ENCODE measurements around the gene ZNF490.
"Not testable (repeated sequence)": the region's sequence is repeated elsewhere in the genome, so short reads cannot be mapped to it uniquely, and the experiment has no call there.

Gene ZNF490

GRCh38 chr19:12610540-12611360, at the start of gene ZNF490, which contains the start of gene ZNF791:
Gene ZNF490 (minus strand): TSS chr19:12610813. CDS start chr19:12610680, 133 bp downstream.
Gene ZNF791 (plus strand): TSS chr19:12610920. CDS start chr19:12611080, 160 bp downstream.
- in situ Hi-C loops (cut with MboI; ENCODE audit: low sequenced_read_pairs), result no loop called here

DNA sequence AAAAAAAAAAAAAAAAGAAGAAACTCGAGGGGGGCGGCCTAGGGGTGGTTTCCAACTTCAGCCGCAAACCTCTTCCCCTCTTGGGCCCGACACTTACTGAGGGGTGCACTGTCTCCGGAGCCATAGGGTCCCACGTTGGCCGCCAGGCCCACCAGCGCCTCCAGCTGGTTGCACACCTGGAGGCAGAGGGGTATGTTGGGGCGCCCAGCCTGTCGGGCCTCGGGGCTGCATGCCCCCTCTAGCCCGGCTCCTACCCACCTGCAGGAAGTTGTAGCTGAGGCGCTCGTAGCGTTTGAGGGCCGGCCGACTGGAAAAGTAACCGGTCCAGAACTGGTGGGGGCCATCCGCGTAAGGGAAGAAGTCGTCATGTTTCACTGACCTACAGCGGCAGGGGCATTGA, 47.4 kb upstream of the ZNF490 start:
- in situ Hi-C loops (cut with MboI; ENCODE audit: low sequenced_read_pairs), result no loop called here

DNA sequence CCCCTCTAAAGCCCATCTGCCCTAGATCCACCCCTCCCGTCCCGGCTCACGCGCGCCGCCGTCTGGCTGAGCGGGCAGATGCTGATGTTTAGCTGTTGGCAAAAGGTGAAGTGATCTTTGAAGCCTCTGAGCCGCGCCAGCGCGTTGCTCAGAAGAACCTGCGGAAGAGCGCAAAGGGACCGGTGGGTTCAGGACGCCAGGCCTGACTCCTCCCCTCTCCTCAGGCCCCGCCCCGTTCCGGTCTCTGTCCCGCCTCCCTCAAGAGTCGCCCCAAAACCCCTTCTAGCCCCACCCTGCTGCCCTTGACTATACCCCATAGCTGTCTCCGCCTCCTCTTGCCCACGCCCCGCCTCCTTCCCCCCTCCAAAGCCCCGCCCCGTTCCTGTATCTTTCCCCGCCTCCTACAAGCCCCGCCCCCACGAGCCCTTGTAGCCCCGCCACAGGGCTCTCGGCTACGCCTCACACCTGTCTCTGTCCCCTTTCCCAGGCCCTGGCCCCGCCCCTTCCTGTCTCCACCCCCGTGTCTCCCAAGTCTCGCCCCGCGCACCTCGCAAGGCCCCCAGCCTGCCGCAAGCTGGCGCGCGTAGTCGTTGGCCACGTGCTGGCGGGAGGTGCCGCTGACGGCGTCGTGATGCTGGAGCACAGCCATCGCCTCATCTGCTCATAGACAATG, 46.4 kb upstream of the ZNF490 start:
- in situ Hi-C loops (cut with MboI; ENCODE audit: low sequenced_read_pairs), result no loop called here

GRCh38 chr19:12655546-12655945, 44.9 kb upstream of the ZNF490 start:
- in situ Hi-C loops (cut with MboI; ENCODE audit: low sequenced_read_pairs), result no loop called here

- in situ Hi-C loops (cut with MboI; ENCODE audit: low sequenced_read_pairs), result no loop called here
Measured at GRCh38 chr19:12652219-12652618, 41.6 kb upstream of the ZNF490 start.

- in situ Hi-C loops (cut with MboI; ENCODE audit: low sequenced_read_pairs), result no loop called here
Measured at GRCh38 chr19:12649941-12650340, 39.3 kb upstream of the ZNF490 start.

DNA sequence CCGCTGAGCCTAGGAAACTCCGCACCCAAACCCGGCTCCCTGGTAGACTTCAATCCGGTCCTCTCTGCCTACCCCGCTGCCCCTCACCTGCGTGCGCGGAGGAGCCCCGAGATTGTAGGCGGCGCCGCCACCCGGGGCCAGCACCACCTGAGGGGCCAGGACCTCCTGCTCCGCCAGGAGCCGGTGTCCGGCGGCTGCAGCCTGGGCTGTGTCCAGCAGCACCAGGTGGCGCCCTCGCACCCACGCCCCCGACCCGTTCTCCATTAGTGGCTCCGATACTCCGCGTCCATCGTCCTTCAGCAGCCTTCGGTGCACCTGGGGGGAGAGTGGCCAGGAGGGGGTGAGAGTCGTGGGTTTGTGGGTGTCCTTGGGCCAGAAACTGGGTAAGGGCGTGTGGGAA, 37.5 kb upstream of the ZNF490 start:
- in situ Hi-C loops (cut with MboI; ENCODE audit: low sequenced_read_pairs), result no loop called here

- in situ Hi-C loops (cut with MboI; ENCODE audit: low sequenced_read_pairs), result no loop called here
Measured at GRCh38 chr19:12647490-12648071, 37.0 kb upstream of the ZNF490 start.

GRCh38 chr19:12647047-12647446, 36.4 kb upstream of the ZNF490 start:
- in situ Hi-C loops (cut with MboI; ENCODE audit: low sequenced_read_pairs), result no loop called here

DNA sequence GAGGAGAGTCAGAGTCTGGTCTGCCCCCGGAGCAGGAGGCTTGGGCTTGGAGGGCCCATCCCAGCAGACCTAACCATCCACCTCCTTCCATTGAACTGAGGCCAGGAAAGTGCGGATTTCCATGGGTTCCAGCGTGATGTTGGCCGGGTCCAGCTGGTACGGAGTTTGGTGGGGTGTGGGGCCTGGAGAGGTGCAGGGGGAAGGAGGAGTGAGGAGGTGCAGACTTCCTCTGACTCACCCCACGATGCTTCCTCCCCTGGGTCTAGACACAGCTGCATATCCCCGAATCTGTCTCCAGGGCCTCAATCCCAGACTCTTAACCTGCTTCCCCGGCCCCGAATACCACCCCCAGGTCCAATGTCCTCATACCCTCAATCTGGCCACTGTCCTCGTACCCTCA, 35.9 kb upstream of the ZNF490 start:
- in situ Hi-C loops (cut with MboI; ENCODE audit: low sequenced_read_pairs), result no loop called here

- in situ Hi-C loops (cut with MboI; ENCODE audit: low sequenced_read_pairs), result not testable (repeated sequence)
Measured at GRCh38 chr19:12643716-12644115, 33.1 kb upstream of the ZNF490 start.

DNA sequence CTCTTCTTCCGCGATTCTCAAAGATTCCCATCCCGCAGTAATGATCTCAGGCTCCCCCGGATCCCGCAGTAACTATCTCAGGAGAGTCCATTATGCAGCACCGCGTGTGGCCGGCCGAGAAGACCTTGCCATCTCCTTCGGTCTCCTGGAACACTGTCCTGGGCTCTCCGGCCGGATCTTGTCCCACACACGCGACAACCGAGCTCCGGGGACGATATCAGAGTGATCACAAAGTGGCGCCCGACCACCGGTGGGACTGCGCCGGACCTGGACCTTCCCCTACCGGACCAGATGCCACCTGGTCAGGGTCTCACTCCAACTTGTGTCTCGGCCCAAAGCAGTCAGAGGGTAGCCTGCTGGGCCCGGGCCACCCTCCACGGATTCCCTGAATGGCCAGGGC, 31.9 kb upstream of the ZNF490 start:
- in situ Hi-C loops (cut with MboI; ENCODE audit: low sequenced_read_pairs), result no loop called here

DNA sequence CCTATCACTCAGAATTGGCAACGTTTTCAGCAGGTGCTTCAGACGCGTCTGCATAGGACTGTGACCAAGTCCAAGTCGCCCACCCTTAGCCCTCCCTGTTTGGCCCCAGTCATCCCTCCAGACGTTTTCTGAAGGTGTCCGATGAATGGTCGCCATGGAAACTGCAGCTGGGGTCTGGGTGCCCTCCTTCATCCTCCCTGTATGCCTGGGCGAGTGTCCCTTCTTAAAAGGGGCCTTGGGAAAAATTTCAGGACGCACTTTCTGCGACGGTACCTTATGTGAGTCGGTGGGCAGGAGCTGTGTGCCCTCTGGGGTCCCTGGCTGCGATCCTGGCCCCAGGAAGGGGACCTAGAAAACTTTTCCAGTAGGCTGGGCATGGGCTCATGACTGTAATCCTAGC, 30.8 kb upstream of the ZNF490 start:
- in situ Hi-C loops (cut with MboI; ENCODE audit: low sequenced_read_pairs), result no loop called here

- in situ Hi-C loops (cut with MboI; ENCODE audit: low sequenced_read_pairs), result no loop called here
Measured at GRCh38 chr19:12639901-12640613, 29.4 kb upstream of the ZNF490 start.

- in situ Hi-C loops (cut with MboI; ENCODE audit: low sequenced_read_pairs), result no loop called here
Measured at GRCh38 chr19:12638611-12639182, 28.1 kb upstream of the ZNF490 start.

DNA sequence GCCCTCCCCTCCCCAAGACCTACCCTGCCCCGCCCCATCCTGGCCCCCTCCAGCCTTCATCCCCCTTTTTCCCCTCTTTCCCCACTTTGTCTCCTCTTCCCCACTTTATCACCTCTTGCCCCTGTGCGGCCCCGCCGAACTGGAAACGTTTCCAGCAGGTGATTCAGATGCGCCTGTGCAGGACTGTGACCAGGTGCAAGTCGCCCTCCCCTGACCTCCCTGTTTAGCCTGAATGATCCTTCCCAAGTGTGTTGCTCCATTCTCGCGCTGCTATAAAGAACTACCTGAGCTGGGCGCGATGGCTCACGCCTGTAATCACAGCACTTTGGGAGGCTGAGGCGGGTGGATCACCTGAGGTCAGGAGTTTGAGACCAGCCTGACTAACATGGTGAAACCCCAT, 26.0 kb upstream of the ZNF490 start:
- in situ Hi-C loops (cut with MboI; ENCODE audit: low sequenced_read_pairs), result no loop called here

DNA sequence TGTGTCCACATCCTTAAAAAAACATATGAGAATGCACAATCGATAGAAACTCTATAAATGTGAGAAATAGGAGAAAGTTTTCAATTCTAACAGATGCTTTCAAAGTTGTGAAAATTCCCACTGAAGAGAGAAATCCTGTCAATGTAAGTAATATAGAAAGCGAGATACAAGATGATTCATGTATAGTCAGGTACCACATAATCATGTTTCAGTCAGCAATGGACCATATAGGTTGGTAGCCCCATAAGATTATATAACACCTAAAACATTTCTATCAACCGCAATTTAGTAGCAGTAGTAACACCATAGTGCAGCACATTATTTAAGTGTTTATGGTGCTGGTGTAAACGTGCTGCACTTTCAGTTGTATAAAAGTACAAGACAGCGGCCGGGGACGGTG, 18.6 kb upstream of the ZNF490 start:
- in situ Hi-C loops (cut with MboI; ENCODE audit: low sequenced_read_pairs), result no loop called here

- in situ Hi-C loops (cut with MboI; ENCODE audit: low sequenced_read_pairs), result no loop called here
Measured at GRCh38 chr19:12628040-12629022, 17.7 kb upstream of the ZNF490 start.

DNA sequence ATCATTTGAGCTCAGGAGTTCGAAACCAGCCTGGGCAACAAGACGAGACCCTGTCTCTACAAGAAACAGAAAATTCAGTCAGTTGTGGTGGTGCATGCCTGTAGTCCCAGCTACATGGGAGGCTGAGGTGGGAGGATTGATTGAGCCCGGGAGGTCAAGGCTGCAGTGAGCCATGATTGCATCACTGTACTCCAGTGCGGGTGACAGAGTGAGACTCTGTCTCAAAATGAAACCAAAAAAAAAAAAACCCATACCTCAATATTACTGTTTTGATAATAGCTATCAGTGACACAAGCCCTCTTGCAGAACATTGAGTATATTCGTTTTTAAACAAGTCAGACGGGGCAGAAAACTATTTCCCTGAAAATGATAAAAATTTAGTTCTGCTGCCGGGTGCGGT, 16.3 kb upstream of the ZNF490 start:
- in situ Hi-C loops (cut with MboI; ENCODE audit: low sequenced_read_pairs), result no loop called here

Data from hTERT RPE-1 (cell line).